ENCODE measurements around the gene STXBP2. TPM values are rescaled to one million over a fixed set of nuclear protein-coding genes. Genes with fewer than 3 reads are reported as not detected.
A peak's percentile ranks its signal among the peaks of the same experiment; 100 is the strongest.

The STXBP2 gene
- total RNA-seq, 2 donors from 2014 or later, result 83.1 to 128 TPM

DNA sequence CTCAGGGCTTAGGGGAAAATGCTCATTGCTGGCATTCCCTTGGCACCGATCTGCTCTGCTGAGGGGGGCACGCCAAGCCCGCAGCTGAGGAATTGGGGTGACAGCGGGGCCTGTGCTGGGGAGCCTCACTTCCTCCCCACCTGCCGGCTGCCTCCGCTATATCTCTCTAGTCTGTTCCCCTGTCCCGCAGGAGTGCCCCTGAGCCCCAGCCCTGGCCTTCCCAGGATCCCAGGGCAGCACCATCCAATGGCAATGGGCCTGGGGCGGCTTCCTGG, 9.5 kb downstream of the STXBP2 start:
- intact Hi-C loops (cut with DNase I), result no loop called here
- no peak for DNase-seq (ENCODE audit: low spot score)
- H3K36me3 ChIP-seq, result no peaks in the 10 kb centered on the region
- no peaks in the 10 kb centered on the region for H3K9me3 ChIP-seq
- H3K4me1 ChIP-seq (replicated peaks), result no peaks in the 10 kb centered on the region
- H3K27me3 ChIP-seq (replicated peaks; ENCODE audit: insufficient read depth), result no peaks in the 10 kb centered on the region
- no peak overlapping the region for H3K4me3 ChIP-seq
- WGBS, result 83% methylated on average over 8 of the region's 8 CpGs
- no peak overlapping the region for H3K27ac ChIP-seq
- TF ChIP-seq POLR2A (IDR thresholded peaks at IDR 0.05), result no peak
- TF ChIP-seq CTCF (IDR thresholded peaks at IDR 0.05), result no peak
- TF ChIP-seq POLR2AphosphoS5 (IDR thresholded peaks at IDR 0.05), result no peak

GRCh38 chr19:7647156-7647555, 10.2 kb downstream of the STXBP2 start:
- TF ChIP-seq CTCF (IDR thresholded peaks at IDR 0.05) (no peak), POLR2AphosphoS5 (IDR thresholded peaks at IDR 0.05) (no peak), POLR2A (IDR thresholded peaks at IDR 0.05) (no peak)
- intact Hi-C loops (cut with DNase I), result no loop called here
- Histone ChIP-seq H3K36me3 (no peaks in the 10 kb centered on the region), H3K9me3 (no peaks in the 10 kb centered on the region), H3K4me3 (no peak overlapping the region), H3K4me1 (replicated peaks) (no peaks in the 10 kb centered on the region), H3K27ac (no peak overlapping the region), H3K27me3 (replicated peaks; ENCODE audit: insufficient read depth) (no peaks in the 10 kb centered on the region)
- no peak for DNase-seq (ENCODE audit: low spot score)
- WGBS, result 92% methylated on average over 26 of the region's 26 CpGs

GRCh38 chr19:7648265-7649014, 11.5 kb downstream of the STXBP2 start:
- DNase-seq (ENCODE audit: low spot score), result no peak
- Histone ChIP-seq H3K27me3 (replicated peaks; ENCODE audit: insufficient read depth) (no peaks in the 10 kb centered on the region), H3K4me1 (replicated peaks) (no peaks in the 10 kb centered on the region), H3K27ac (no peak overlapping the region), H3K4me3 (no peak overlapping the region), H3K9me3 (no peaks in the 10 kb centered on the region), H3K36me3 (no peaks in the 10 kb centered on the region)
- TF ChIP-seq POLR2A (IDR thresholded peaks at IDR 0.05) (no peak), CTCF (IDR thresholded peaks at IDR 0.05) (no peak), POLR2AphosphoS5 (IDR thresholded peaks at IDR 0.05) (no peak)
- 88% methylated on average over 15 of the region's 15 CpGs for WGBS
- intact Hi-C loops (cut with DNase I), result no loop called here

DNA sequence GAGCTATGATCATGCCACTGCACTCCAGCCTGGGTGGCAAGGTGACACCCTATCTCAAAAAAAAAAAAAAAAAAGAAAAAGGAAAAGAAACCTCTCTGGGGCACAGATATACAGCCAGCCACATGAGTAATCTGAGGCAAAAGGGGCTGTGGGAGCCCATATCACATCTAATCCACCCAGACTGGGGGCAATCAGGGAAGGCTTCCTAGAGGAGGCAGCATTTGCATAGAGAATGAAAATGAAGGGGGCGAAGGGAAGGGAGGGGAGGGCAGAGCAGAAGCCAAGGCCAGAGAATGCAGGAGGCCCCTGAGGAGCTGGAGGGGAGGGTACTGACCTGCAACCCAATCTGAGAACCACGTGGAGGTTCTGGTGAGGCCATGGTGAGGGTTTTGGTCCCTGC, 13.2 kb downstream of the STXBP2 start:
- no peaks in the 10 kb centered on the region for H3K9me3 ChIP-seq
- intact Hi-C loops (cut with DNase I), result loop anchor here (2.0 to 10.0 kb wide), 2 partner anchors 35 to 145 kb away; no protein-coding TSS in a partner anchor
- no peak overlapping the region for H3K27ac ChIP-seq
- WGBS, result 32% methylated on average over 2 of the region's 2 CpGs
- H3K36me3 ChIP-seq, result no peaks in the 10 kb centered on the region
- no peak overlapping the region for H3K4me3 ChIP-seq
- H3K4me1 ChIP-seq (replicated peaks), result no peaks in the 10 kb centered on the region
- no peak for DNase-seq (ENCODE audit: low spot score)
- no peaks in the 10 kb centered on the region for H3K27me3 ChIP-seq (replicated peaks; ENCODE audit: insufficient read depth)
- TF ChIP-seq CTCF (IDR thresholded peaks at IDR 0.05) (no peak), POLR2A (IDR thresholded peaks at IDR 0.05) (no peak), POLR2AphosphoS5 (IDR thresholded peaks at IDR 0.05) (no peak)

- intact Hi-C loops (cut with DNase I), result loop anchor here (10.0 kb wide), 1 partner anchor 143 kb away; no protein-coding TSS in a partner anchor
- TF ChIP-seq CTCF (IDR thresholded peaks at IDR 0.05), result peak; percentile 93 to 98 (median 96)
- peak; percentile 70 for TF ChIP-seq POLR2AphosphoS5 (IDR thresholded peaks at IDR 0.05)
- no peak for TF ChIP-seq POLR2A (IDR thresholded peaks at IDR 0.05)
- WGBS, result 6% methylated on average over 28 of the region's 28 CpGs
- Histone ChIP-seq H3K4me1 (replicated peaks) (no peaks in the 10 kb centered on the region), H3K27ac (peak overlapping the region; percentile 12 to 35), H3K36me3 (no peaks in the 10 kb centered on the region), H3K9me3 (no peaks in the 10 kb centered on the region), H3K27me3 (replicated peaks; ENCODE audit: insufficient read depth) (no peaks in the 10 kb centered on the region), H3K4me3 (no peak overlapping the region)
- DNase-seq (ENCODE audit: low spot score), result peak; percentile 70
These were observed 15.2 kb downstream of the STXBP2 start for GRCh38 chr19:7652061-7652641.

Data from prostate gland (tissue), 2 donors.